T-helper 17 cell (primary cell): Measurements from ENCODE around the gene PCK2. TPM values are rescaled to one million over a fixed set of nuclear protein-coding genes. Genes with fewer than 3 reads are reported as not detected.

ENCODE experiments used
- ATAC-seq: fragments of 150-1000 bp; cut with Tn5 transposase; 2 replicates; pipeline ENCODE4 v1.10.0; 2021; ENCODE audit warnings: mild to moderate bottlenecking, moderate library complexity
- DNase-seq, 3 donors: peaks; one replicate each; pipeline versions ENCODE4 v3.0.0 to v3.0.0-alpha.2; 2020 to 2021
- H3K9me3 ChIP-seq: one replicate; pipeline ENCODE4 v1.7.0; 2013; ENCODE audit warnings: low read length, mild to moderate bottlenecking; ENCODE audit not compliant: control insufficient read depth, poor library complexity, severe bottlenecking
- H3K27ac Mint-ChIP-seq: one replicate; pipeline ENCODE4 v1.8.0; 2022; ENCODE audit warnings: mild to moderate bottlenecking, moderate library complexity, mixed read lengths
- H3K27me3 Mint-ChIP-seq: one replicate; pipeline ENCODE4 v1.8.0; 2022; ENCODE audit warnings: mixed read lengths
- H3K36me3 Mint-ChIP-seq: one replicate; pipeline ENCODE4 v1.8.0; 2022; ENCODE audit warnings: low read depth, mixed read lengths
- H3K4me1 Mint-ChIP-seq: one replicate; pipeline ENCODE4 v1.8.0; 2022; ENCODE audit warnings: mild to moderate bottlenecking, mixed read lengths
- H3K4me3 Mint-ChIP-seq: one replicate; pipeline ENCODE4 v1.8.0; 2022; ENCODE audit warnings: mild to moderate bottlenecking, moderate library complexity, mixed read lengths
- total RNA-seq, 4 donors: library from RNA in 2 of 4; stranded (reverse) in 2 of 4; gene quantifications; one replicate each; pipeline ENCODE4 v1.2.3 and lab custom pipeline; 2022 to 2026

PCK2 gene
- total RNA-seq, 2 donors from 2014 or later = 14.2 to 15.5 TPM

DNA sequence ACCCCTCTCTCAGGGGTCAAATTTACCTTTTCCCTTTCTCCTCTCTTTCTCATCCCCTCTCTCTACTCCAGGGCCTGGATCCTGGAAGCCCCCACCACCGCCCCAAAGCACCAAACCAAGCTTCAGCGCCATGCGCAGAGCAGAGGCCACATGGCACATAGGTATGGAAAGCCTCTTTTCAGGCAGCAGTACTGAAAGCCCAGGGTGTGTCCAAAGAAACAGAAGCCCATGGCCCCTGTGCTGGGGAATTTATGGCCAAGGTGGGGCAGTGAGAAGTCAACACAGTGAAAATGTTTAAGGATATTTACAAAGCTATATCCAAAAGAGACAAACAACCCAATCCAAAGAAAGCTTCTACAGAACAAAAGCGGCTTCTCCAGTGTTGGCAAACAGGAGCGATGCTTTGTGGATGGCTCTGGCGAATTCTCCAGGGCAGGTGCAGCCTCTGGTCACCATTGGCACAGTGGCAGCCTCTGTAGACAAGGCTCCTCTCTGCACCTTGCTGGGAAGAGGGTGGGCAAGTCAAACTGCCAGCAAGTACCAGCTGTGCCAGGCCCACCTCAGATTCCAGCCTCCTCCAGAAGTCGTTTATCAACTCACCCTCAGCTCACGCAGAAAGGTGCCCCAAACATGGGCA, 27.5 kb upstream of the PCK2 start:
- Mint-ChIP-seq H3K36me3 (peaks cover 3% of the 10 kb centered on the region), H3K4me3 (no peak overlapping the region), H3K4me1 (peaks cover 2% of the 10 kb centered on the region), H3K27ac (no peak overlapping the region), H3K27me3 (peaks cover 30% of the 10 kb centered on the region)
- no peak for ATAC-seq
- no peak for DNase-seq
- no peaks in the 10 kb centered on the region for H3K9me3 ChIP-seq

- DNase-seq = no peak
- no peak for ATAC-seq
- H3K36me3 Mint-ChIP-seq = peaks cover 3% of the 10 kb centered on the region
- H3K9me3 ChIP-seq = no peaks in the 10 kb centered on the region
- peaks cover 2% of the 10 kb centered on the region for H3K4me1 Mint-ChIP-seq
- peaks cover 30% of the 10 kb centered on the region for H3K27me3 Mint-ChIP-seq
- no peak overlapping the region for H3K4me3 Mint-ChIP-seq
- no peak overlapping the region for H3K27ac Mint-ChIP-seq
Measured at GRCh38 chr14:24067133-24068082, 26.7 kb upstream of the PCK2 start.

GRCh38 chr14:24068711-24069410, 25.2 kb upstream of the PCK2 start:
- Mint-ChIP-seq H3K4me1 (peaks cover 2% of the 10 kb centered on the region), H3K4me3 (no peak overlapping the region), H3K27me3 (peaks cover 30% of the 10 kb centered on the region), H3K36me3 (peaks cover 3% of the 10 kb centered on the region), H3K27ac (no peak overlapping the region)
- no peak for ATAC-seq
- no peak for DNase-seq
- no peaks in the 10 kb centered on the region for H3K9me3 ChIP-seq

DNA sequence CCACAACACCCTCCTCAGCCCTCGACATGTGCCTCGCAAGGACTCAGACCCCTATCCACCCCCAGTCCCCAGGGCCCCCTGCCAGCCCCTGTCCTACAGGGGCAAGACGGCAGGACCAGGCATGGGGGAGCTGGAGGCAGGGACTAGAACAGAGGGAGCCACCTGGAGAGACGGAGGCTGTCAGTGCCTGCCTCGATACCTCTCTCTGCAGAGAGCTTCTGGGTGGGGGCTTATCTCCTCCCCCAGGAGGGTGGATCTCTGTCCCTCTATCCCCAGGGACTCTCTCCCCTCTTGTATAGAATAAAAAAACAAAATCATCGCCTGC, 24.7 kb upstream of the PCK2 start:
- Mint-ChIP-seq H3K4me3 (no peak overlapping the region), H3K4me1 (peaks cover 2% of the 10 kb centered on the region), H3K36me3 (peaks cover 3% of the 10 kb centered on the region), H3K27me3 (peaks cover 30% of the 10 kb centered on the region), H3K27ac (no peak overlapping the region)
- ATAC-seq = no peak
- H3K9me3 ChIP-seq = no peaks in the 10 kb centered on the region
- DNase-seq = no peak

DNA sequence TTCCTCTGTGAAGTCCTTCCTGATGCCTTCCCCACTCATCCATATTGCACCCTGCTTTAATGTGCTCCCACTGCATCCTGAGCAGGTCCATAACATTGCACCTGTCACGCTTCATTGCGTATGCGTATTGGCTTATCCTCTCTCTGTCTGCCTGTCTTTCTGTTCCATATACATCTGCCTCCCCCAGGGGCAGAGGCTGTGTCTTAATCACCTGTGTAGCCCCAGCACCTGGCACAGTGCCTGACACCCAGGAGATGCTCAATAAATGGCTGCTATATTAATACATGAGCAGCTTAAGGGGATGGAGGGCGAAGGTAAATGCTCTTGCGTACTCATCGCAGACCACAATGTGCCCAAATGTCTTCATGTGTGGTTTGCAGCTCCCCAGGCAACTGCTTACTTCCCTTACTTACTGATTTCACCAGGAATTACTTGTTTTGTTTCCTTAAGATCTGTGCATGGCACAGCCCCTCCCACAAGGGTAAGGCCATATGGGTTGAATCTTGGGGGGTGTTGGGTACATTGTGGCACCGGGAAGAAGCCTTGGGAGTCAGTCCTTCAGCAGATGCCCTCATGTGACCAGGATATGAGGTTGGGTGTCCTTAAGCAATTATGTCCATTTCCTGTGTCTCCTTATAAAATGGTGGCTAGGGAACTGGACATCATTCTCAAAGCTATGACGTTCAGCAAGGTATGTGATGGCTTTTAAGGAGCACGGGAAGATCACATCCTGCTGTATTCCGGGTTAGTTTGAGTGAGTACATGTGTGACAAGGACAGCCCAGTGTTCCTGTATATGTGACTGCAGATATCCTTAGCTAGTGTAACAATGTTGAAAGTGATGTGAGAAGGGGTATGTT, 23.6 kb upstream of the PCK2 start:
- no peak overlapping the region for H3K27ac Mint-ChIP-seq
- H3K27me3 Mint-ChIP-seq = peaks cover 30% of the 10 kb centered on the region
- ATAC-seq = no peak
- H3K4me3 Mint-ChIP-seq = no peak overlapping the region
- no peak for DNase-seq
- peaks cover 2% of the 10 kb centered on the region for H3K4me1 Mint-ChIP-seq
- H3K9me3 ChIP-seq = no peaks in the 10 kb centered on the region
- H3K36me3 Mint-ChIP-seq = peaks cover 3% of the 10 kb centered on the region

- Mint-ChIP-seq H3K4me1 (peaks cover 2% of the 10 kb centered on the region), H3K27ac (no peak within 1 kb of the TSS), H3K4me3 (no peak within 1 kb of the TSS), H3K36me3 (peaks cover 3% of the 10 kb centered on the region), H3K27me3 (peaks cover 30% of the 10 kb centered on the region)
- ATAC-seq = no peak
- no peaks in the 10 kb centered on the region for H3K9me3 ChIP-seq
- no peak for DNase-seq
Measured at GRCh38 chr14:24071144-24071697, 22.9 kb upstream of the PCK2 start, which contains the start of gene CPNE6. Gene CPNE6 (plus strand): TSS chr14:24071562. CDS start chr14:24072937, 1,375 bp downstream.

- peaks cover 3% of the 10 kb centered on the region for H3K36me3 Mint-ChIP-seq
- H3K4me3 Mint-ChIP-seq = no peak overlapping the region
- peaks cover 30% of the 10 kb centered on the region for H3K27me3 Mint-ChIP-seq
Measured at GRCh38 chr14:24071836-24072430, 22.2 kb upstream of the PCK2 start.

GRCh38 chr14:24072436-24072835, 21.7 kb upstream of the PCK2 start:
- peaks cover 3% of the 10 kb centered on the region for H3K36me3 Mint-ChIP-seq
- H3K27ac Mint-ChIP-seq = no peak overlapping the region
- no peak for DNase-seq
- peaks cover 28% of the 10 kb centered on the region for H3K27me3 Mint-ChIP-seq
- no peaks in the 10 kb centered on the region for H3K9me3 ChIP-seq
- no peak overlapping the region for H3K4me3 Mint-ChIP-seq
- ATAC-seq = no peak
- peaks cover 2% of the 10 kb centered on the region for H3K4me1 Mint-ChIP-seq

More at GRCh38 chr14:24071836-24072430, 22.2 kb upstream of the PCK2 start:
- H3K9me3 ChIP-seq = no peaks in the 10 kb centered on the region
- DNase-seq (no peak), ATAC-seq (no peak)
- H3K27ac Mint-ChIP-seq = no peak overlapping the region
- H3K4me1 Mint-ChIP-seq = peaks cover 2% of the 10 kb centered on the region

- H3K27me3 Mint-ChIP-seq = peaks cover 22% of the 10 kb centered on the region
- H3K27ac Mint-ChIP-seq = no peak overlapping the region
- peaks cover 3% of the 10 kb centered on the region for H3K36me3 Mint-ChIP-seq
- no peak for DNase-seq
- H3K4me1 Mint-ChIP-seq = peaks cover 2% of the 10 kb centered on the region
- no peak overlapping the region for H3K4me3 Mint-ChIP-seq
- H3K9me3 ChIP-seq = no peaks in the 10 kb centered on the region
- ATAC-seq = no peak
Measured at GRCh38 chr14:24072881-24073877, 20.9 kb upstream of the PCK2 start.

DNA sequence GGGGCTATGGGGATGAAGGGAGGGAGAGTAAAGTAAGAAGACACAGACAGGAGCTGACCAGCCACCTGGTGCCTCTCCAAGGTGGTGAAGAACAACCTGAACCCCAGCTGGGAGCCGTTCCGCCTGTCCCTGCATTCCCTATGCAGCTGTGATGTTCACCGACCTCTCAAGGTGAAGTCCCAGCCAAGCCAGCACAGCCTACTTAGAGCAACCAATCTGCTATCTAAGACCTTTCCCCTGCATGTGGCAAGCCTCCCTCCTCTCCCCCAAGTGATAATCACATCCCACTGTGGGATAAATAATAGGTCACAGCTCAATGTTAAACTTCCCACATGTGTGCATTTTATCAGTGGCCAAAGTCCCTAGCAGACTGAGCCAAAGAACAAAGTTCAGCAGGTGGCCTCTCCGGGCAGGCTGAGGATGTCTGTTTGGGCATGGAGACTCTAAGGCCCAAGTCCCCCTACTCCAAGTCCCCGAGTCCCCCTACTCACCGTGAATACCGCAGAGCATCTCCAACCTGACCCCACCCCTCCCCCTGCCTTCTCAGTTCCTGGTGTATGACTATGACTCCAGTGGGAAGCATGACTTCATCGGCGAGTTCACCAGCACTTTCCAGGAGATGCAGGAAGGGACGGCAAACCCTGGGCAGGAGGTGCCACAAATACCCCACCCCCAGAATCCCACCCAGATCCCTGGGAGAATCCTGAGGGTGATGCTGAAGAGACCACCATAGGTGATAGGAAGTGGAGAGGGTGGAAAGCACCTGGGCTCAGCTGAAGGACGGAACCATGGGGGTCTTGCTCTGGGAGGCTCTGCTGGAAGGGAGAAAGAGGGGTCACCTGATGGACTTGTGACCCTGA, 19.3 kb upstream of the PCK2 start:
- no peaks in the 10 kb centered on the region for H3K9me3 ChIP-seq
- DNase-seq = no peak
- Mint-ChIP-seq H3K27me3 (peaks cover 14% of the 10 kb centered on the region), H3K27ac (no peak overlapping the region), H3K36me3 (no peaks in the 10 kb centered on the region), H3K4me1 (peaks cover 6% of the 10 kb centered on the region), H3K4me3 (no peak overlapping the region)
- no peak for ATAC-seq
